ENCODE data around the gene CPTP.
"Not testable (repeated sequence)": the region's sequence is repeated elsewhere in the genome, so short reads cannot be mapped to it uniquely, and the experiment has no call there.

CPTP gene

GRCh38 chr1:1307261-1307922, 17.2 kb upstream of the CPTP start:
- no peak for DNase-seq

- DNase-seq = peak; percentile 86
These were observed 16.5 kb upstream of the CPTP start, which contains the start of the genes ACAP3 and PUSL1 for GRCh38 chr1:1307923-1308755. TSS of gene ACAP3 (minus strand) at chr1:1307930. CDS start at chr1:1307815, 115 bp downstream. TSS of gene PUSL1 (plus strand) at chr1:1308597. CDS start at chr1:1308644, 47 bp downstream.

GRCh38 chr1:1308756-1309250, 15.8 kb upstream of the CPTP start:
- DNase-seq = no peak

DNA sequence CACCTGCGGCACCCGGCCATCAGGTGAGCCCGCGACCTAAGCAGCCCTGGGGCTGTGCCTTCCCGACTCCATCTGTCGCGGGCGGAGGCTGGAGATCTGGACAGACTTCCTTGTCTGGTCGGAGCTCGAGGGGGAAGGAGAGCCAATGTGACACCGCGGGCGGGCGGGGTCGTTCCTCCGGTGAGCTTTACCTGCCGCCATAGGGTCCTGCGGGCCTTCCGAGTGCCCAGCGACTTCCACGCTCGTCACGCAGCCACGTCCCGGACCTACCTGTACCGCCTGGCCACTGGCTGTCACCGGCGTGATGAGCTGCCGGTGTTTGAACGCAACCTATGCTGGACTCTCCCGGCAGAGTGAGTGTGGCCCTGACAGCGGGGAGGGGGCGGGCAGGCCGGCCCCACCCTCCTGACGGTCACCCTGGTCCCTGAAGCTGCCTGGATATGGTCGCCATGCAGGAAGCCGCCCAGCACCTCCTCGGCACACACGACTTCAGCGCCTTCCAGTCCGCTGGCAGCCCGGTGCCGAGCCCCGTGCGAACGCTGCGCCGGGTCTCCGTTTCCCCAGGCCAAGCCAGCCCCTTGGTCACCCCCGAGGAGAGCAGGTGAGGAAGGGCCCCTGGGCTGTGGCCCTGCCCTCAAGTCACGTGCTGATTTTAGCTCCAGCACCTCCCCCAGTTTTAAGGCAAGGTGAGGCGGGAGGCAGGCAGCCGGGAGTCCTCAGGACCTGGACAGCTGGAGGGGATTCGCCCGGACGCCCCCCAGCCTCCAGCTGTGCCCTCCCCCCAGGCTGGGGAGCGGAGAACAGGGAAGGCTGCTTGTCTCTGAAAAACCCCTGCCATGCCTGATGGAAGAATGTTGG, 15.1 kb upstream of the CPTP start:
- no peak for DNase-seq

DNA sequence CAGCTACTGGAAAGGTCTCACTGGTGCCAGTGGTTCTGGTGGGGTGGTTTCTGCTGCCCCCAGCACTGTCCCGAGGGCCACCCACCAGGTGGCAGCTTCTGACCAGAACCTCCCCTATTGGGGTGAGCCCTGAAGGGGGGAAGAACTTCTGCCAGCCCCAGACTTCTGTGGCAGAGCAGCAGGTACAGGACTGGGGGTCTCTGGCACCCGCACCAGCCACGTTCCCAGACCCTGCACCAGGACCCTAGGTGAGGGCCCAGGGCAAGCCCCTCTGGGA, 14.6 kb upstream of the CPTP start:
- DNase-seq = no peak

GRCh38 chr1:1310476-1311053, 14.0 kb upstream of the CPTP start:
- no peak for DNase-seq

DNA sequence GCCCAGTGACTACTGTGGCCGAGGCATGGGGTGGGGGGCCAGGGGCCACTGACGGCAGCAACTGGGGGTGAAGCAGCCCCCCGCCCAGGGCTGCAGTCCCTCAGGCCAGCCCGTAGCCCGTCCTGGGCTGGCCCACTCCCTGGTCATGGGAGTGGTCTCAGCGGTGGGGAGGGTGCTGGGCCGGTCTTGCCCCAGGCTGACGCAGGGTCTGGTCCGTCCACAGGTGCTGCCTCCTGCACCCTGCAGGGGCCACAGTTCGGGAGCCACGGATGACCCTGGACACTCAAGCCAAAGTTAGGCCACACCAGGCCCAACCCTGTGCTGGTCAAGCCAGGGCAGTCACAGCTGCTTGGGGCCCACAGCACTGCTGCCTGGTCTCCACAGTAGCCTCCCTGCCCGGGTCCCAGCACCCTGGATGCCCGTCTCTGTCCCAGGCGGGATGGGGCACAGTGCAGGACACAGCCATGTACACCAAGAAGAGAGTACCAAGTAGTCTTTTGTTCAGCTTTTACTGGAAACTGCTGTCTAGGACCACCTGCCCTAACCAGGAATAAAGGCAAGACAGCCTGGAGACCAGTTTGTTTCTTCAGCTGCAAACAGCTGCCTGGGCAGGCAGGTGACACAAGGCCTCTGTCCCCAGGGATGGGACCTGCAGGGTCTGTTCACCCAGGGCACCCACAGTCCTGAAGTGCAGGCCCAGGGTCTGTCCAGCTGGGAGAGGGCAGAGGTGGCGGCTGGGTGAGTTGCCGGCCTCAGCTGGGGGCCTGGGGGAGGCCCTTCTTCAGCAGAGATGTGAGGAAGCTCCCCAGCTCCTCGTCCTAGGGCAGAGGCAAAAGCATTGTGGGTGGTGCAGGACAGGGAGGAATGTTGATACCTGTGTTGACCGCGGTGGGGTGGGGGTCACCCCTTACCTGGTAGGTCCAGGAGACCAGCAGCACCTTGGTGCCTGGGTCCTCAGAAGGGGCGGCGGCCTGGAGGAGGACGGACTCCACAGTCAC, 13.2 kb upstream of the CPTP start:
- no peak for DNase-seq

- DNase-seq = no peak
These were observed 11.9 kb upstream of the CPTP start for GRCh38 chr1:1312450-1313314.

DNA sequence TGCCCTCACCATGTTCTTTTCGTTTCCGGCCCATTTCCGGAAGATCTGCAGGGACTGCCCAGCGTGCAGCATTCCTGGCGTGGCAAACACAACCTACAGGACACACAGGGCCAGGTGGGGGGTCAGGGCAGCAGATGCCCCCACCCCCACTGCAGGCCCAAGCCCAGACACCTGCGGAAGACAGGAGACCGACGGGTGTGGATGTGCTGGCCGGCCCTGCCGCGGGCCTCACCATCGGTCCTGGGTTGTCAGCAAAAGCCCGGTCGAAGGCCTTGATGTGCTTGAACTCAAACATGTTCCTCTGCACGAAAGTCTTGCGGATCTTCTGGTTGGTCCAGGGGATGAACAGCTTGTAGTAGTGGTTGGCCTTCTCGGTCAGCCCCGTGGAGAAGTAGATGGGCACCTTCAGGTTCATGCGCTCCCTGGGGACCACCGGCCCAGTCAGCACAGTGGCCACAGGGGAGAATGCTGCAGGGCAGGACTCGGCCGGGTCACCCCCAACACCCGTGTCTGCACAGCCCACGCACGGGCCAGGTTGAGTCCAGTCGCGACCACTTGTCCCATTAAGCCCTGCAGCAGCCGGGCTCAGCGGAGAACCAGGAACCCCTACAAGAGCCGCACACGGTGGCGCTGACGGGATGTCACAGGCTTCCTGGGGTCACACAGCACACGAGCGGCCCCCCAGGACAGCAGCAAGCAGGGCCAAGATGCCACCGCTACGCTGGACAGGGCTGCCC, 10.9 kb upstream of the CPTP start:
- DNase-seq = no peak

DNA sequence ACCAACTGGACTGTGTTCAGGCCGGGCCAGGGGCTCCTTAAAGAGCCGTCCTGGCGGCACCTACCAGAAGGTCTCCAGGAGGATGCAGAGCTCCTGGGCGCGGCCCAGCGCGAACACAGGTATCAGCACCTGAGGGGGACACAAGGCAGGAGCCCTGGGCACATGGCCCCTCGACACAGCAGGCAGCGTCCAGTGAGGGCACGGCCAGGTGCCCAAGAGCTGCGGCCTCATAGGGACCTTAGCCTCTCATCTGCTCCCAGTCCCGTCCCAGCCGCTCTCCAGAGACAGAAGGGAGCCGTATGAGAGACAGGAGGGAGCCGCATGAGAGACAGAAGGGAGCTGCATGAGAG, 10.4 kb upstream of the CPTP start:
- no peak for DNase-seq

- no peak for DNase-seq
These were observed 9.8 kb upstream of the CPTP start for GRCh38 chr1:1314678-1315335.

DNA sequence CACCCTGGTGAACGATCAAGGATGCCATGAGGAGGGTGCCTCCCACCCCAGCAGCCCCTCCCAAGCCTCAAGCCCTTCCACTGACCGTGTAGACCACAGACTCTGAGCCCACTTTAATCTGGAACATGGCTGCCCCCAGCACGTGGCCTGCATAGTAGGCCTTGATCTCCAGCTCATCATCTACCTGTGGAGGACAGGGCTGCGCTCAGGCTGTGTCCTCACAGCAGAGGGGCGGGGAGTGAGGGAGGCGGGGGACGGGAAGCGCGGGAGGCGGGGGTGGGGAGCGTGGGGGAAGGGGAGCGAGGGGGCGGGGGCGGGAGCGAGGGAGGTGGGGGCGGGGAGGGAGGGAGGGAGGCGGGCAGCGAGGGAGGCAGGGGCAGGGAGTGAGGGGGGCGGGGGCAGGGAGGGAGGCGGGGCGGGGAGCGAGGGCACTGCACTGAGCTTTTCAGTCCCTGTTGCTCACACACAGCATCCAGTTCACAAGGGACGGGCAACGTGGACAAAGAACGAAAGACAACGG, 9.1 kb upstream of the CPTP start:
- DNase-seq = no peak

GRCh38 chr1:1316199-1316598, 8.4 kb upstream of the CPTP start:
- DNase-seq = not testable (repeated sequence)

GRCh38 chr1:1317420-1317819, 7.2 kb upstream of the CPTP start:
- no peak for DNase-seq

- no peak for DNase-seq
These were observed 6.4 kb upstream of the CPTP start for GRCh38 chr1:1318131-1318652.

DNA sequence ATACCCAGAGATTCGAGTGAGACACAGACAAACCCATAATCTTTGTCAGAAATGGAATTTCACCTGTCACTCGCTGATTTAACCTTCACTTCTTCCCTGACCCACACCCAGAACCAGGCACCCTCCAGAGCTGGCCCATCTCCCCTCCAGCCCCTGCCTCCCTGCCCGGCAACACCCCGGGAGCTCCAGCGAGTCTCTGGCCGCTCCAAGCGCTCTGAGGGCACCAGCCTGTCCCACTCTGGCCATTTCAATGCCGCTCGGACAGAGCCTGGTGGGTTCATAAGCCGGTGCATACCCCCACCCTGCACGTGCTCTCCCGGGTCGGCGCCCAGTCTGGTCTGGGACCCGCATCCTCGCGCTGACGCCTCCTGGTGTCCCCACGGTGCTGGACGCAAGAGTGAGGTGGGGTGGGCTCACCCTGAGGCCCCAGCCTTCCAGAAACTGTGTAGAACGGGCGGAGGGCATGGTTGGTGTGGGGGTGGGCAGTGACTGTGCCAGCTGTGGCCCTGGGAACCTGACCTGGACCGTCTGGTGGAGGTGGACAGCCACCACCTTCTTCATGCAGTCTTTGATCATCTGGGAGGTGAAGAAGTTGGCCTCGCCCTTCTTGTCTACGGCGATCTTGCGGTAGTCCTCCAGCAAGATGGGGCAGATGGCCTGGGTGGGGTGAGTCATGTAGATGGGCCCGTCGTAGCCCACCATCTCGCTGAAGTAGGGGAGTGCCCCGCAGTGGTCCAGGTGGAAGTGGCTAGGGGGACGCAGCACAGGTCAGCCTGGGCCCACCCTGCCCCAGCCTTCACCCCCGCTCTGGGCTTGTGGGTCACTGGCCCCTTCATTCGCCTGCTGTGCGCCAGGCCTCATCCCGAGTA, 5.6 kb upstream of the CPTP start:
- no peak for DNase-seq

- DNase-seq = no peak
These were observed 5.0 kb upstream of the CPTP start for GRCh38 chr1:1319646-1319941.

All from activated effector memory CD4-positive, alpha-beta T cell treated with Interleukin-2 at 50 U/mL for 16 hours (primary cell).